Activated CD8-positive, alpha-beta memory T cell treated with anti-CD3 and anti-CD28 coated beads for 4 hours (primary cell): ENCODE measurements around the gene CFAP46.

Source experiments
- DNase-seq, 2 donors: peaks; one replicate each; pipeline ENCODE4 v3.0.0-alpha.2; 2020; ENCODE audit warnings: low read depth in 2 of 2

CFAP46 gene

GRCh38 chr10:132770061-132771021, 172.0 kb downstream of the CFAP46 start:
- DNase-seq, result no peak

- DNase-seq, result no peak
These were observed 173.8 kb downstream of the CFAP46 start for GRCh38 chr10:132768346-132769248.

GRCh38 chr10:132766291-132766690, 176.1 kb downstream of the CFAP46 start:
- DNase-seq, result no peak

- DNase-seq, result no peak
These were observed 176.9 kb downstream of the CFAP46 start for GRCh38 chr10:132765435-132765834.

GRCh38 chr10:132764108-132764507, 178.3 kb downstream of the CFAP46 start:
- no peak for DNase-seq

- no peak for DNase-seq
These were observed 178.8 kb downstream of the CFAP46 start for GRCh38 chr10:132763545-132763944.

GRCh38 chr10:132762267-132762666, 180.1 kb downstream of the CFAP46 start:
- no peak for DNase-seq

GRCh38 chr10:132761395-132762060, 180.8 kb downstream of the CFAP46 start:
- DNase-seq, result no peak

GRCh38 chr10:132758865-132759264, 183.5 kb downstream of the CFAP46 start:
- no peak for DNase-seq
